Measurements from ENCODE around the gene MNT.

The MNT gene

GRCh38 chr17:2396568-2397246, 4.2 kb downstream of the MNT start:
- Histone ChIP-seq H4K91ac (ENCODE audit: low read depth, low read length, poor library complexity) (peak overlapping the region; percentile 38), H3K4me3 (ENCODE audit: low read length in 2 of 2) (peak overlapping the region; percentile 45 to 55), H3K23ac (ENCODE audit: low read depth, low read length, poor library complexity) (peak overlapping the region; percentile 76), H2BK5ac (ENCODE audit: low read length) (peak overlapping the region; percentile 91), H3K14ac (ENCODE audit: low read length) (peak overlapping the region; percentile 49), H2AK5ac (ENCODE audit: low read depth, low read length) (peak overlapping the region; percentile 82), H2BK120ac (ENCODE audit: low read depth, low read length) (peak overlapping the region; percentile 95), H3K79me1 (ENCODE audit: low read depth, low read length) (peaks cover 16% of the 10 kb centered on the region), H2BK15ac (ENCODE audit: low read length) (peak overlapping the region; percentile 89), H3K36me3 (replicated peaks in 1 of 2; ENCODE audit: control insufficient read depth in 2 of 2, insufficient read depth in 2 of 2, low read length in 2 of 2) (peaks cover 0 to 4% of the 10 kb centered on the region in 2 donors), H3K27ac (replicated peaks; ENCODE audit: low read length) (peak overlapping the region; percentile 85), H3K9me3 (replicated peaks in 1 of 2; ENCODE audit: control insufficient read depth in 2 of 2, insufficient read depth in 1 of 2, low read depth in 1 of 2, low read length in 2 of 2) (no peaks in the 10 kb centered on the region), H3K9ac (ENCODE audit: low read depth, low read length, poor library complexity) (peak overlapping the region; percentile 92), H3K27me3 (ENCODE audit: control insufficient read depth in 3 of 3, insufficient read depth in 3 of 3, low read depth in 1 of 3, low read length in 3 of 3) (no peaks in the 10 kb centered on the region), H3K4me1 (ENCODE audit: control insufficient read depth in 2 of 2, insufficient read depth in 1 of 2, low read depth in 1 of 2, low read length in 2 of 2) (peaks cover 39 to 68% of the 10 kb centered on the region in 2 donors), H3K4me2 (ENCODE audit: insufficient read depth, low read length, poor library complexity, severe bottlenecking) (peak overlapping the region; percentile 65), H3K18ac (ENCODE audit: low read length) (peak overlapping the region; percentile 96), H2AFZ (ENCODE audit: low read length) (peak overlapping the region; percentile 82), H2BK12ac (ENCODE audit: low read length) (peak overlapping the region; percentile 24), H4K8ac (ENCODE audit: low read depth, low read length) (no peak overlapping the region), H3K4ac (ENCODE audit: low read length) (peak overlapping the region; percentile 81)
- peak; percentile 90 for DNase-seq (ENCODE audit: low spot score)
- no CpG with 5 or more reads among the region's 34 CpGs for WGBS, 2 donors (ENCODE audit: extremely low coverage in 2 of 2, insufficient read length in 2 of 2, insufficient replicate concordance in 1 of 2)

- H3K4ac ChIP-seq (ENCODE audit: low read length) = peak overlapping the region; percentile 81
- WGBS, 2 donors (ENCODE audit: extremely low coverage in 2 of 2, insufficient read length in 2 of 2, insufficient replicate concordance in 1 of 2) = no CpG with 5 or more reads among the region's 7 CpGs
- no peak overlapping the region for H4K8ac ChIP-seq (ENCODE audit: low read depth, low read length)
- H2AFZ ChIP-seq (ENCODE audit: low read length) = peak overlapping the region; percentile 82
- H3K14ac ChIP-seq (ENCODE audit: low read length) = no peak overlapping the region
- H2BK5ac ChIP-seq (ENCODE audit: low read length) = peak overlapping the region; percentile 91
- peak overlapping the region; percentile 65 for H3K4me2 ChIP-seq (ENCODE audit: insufficient read depth, low read length, poor library complexity, severe bottlenecking)
- peak overlapping the region; percentile 89 for H2BK15ac ChIP-seq (ENCODE audit: low read length)
- H3K9me3 ChIP-seq (replicated peaks in 1 of 2; ENCODE audit: control insufficient read depth in 2 of 2, insufficient read depth in 1 of 2, low read depth in 1 of 2, low read length in 2 of 2) = no peaks in the 10 kb centered on the region
- H3K79me1 ChIP-seq (ENCODE audit: low read depth, low read length) = peaks cover 20% of the 10 kb centered on the region
- peak overlapping the region; percentile 36 to 45 for H3K4me3 ChIP-seq (ENCODE audit: low read length in 2 of 2)
- H3K36me3 ChIP-seq (replicated peaks in 1 of 2; ENCODE audit: control insufficient read depth in 2 of 2, insufficient read depth in 2 of 2, low read length in 2 of 2) = peaks cover 0 to 7% of the 10 kb centered on the region in 2 donors
- H3K4me1 ChIP-seq (ENCODE audit: control insufficient read depth in 2 of 2, insufficient read depth in 1 of 2, low read depth in 1 of 2, low read length in 2 of 2) = peaks cover 41 to 71% of the 10 kb centered on the region in 2 donors
- H3K9ac ChIP-seq (ENCODE audit: low read depth, low read length, poor library complexity) = peak overlapping the region; percentile 92
- peak overlapping the region; percentile 76 for H3K23ac ChIP-seq (ENCODE audit: low read depth, low read length, poor library complexity)
- no peaks in the 10 kb centered on the region for H3K27me3 ChIP-seq (ENCODE audit: control insufficient read depth in 3 of 3, insufficient read depth in 3 of 3, low read depth in 1 of 3, low read length in 3 of 3)
- H4K91ac ChIP-seq (ENCODE audit: low read depth, low read length, poor library complexity) = peak overlapping the region; percentile 38
- peak overlapping the region; percentile 82 for H2AK5ac ChIP-seq (ENCODE audit: low read depth, low read length)
- H2BK12ac ChIP-seq (ENCODE audit: low read length) = peak overlapping the region; percentile 24
- H2BK120ac ChIP-seq (ENCODE audit: low read depth, low read length) = peak overlapping the region; percentile 95
- DNase-seq (ENCODE audit: low spot score) = no peak
- peak overlapping the region; percentile 79 for H3K27ac ChIP-seq (replicated peaks; ENCODE audit: low read length)
- peak overlapping the region; percentile 96 for H3K18ac ChIP-seq (ENCODE audit: low read length)
Measured at GRCh38 chr17:2396192-2396567, 4.7 kb downstream of the MNT start.

- Histone ChIP-seq H2AFZ (ENCODE audit: low read length) (no peak overlapping the region), H2AK5ac (ENCODE audit: low read depth, low read length) (peak overlapping the region; percentile 82), H3K4me1 (ENCODE audit: control insufficient read depth in 2 of 2, insufficient read depth in 1 of 2, low read depth in 1 of 2, low read length in 2 of 2) (peaks cover 41 to 71% of the 10 kb centered on the region in 2 donors), H3K23ac (ENCODE audit: low read depth, low read length, poor library complexity) (peak overlapping the region; percentile 76), H3K4me2 (ENCODE audit: insufficient read depth, low read length, poor library complexity, severe bottlenecking) (no peak overlapping the region), H3K36me3 (replicated peaks in 1 of 2; ENCODE audit: control insufficient read depth in 2 of 2, insufficient read depth in 2 of 2, low read length in 2 of 2) (peaks cover 0 to 12% of the 10 kb centered on the region in 2 donors), H2BK5ac (ENCODE audit: low read length) (peak overlapping the region; percentile 91), H3K4ac (ENCODE audit: low read length) (no peak overlapping the region), H4K91ac (ENCODE audit: low read depth, low read length, poor library complexity) (no peak overlapping the region), H3K27me3 (ENCODE audit: control insufficient read depth in 3 of 3, insufficient read depth in 3 of 3, low read depth in 1 of 3, low read length in 3 of 3) (no peaks in the 10 kb centered on the region), H4K8ac (ENCODE audit: low read depth, low read length) (no peak overlapping the region), H3K9me3 (replicated peaks in 1 of 2; ENCODE audit: control insufficient read depth in 2 of 2, insufficient read depth in 1 of 2, low read depth in 1 of 2, low read length in 2 of 2) (no peaks in the 10 kb centered on the region), H3K79me1 (ENCODE audit: low read depth, low read length) (peaks cover 22% of the 10 kb centered on the region), H3K14ac (ENCODE audit: low read length) (no peak overlapping the region), H3K18ac (ENCODE audit: low read length) (peak overlapping the region; percentile 96), H3K4me3 (ENCODE audit: low read length in 2 of 2) (peak overlapping the region in 1 of 2 donors; percentile 45), H2BK12ac (ENCODE audit: low read length) (peak overlapping the region; percentile 80), H3K27ac (replicated peaks; ENCODE audit: low read length) (no peak overlapping the region), H2BK15ac (ENCODE audit: low read length) (peak overlapping the region; percentile 95), H3K9ac (ENCODE audit: low read depth, low read length, poor library complexity) (peak overlapping the region; percentile 86), H2BK120ac (ENCODE audit: low read depth, low read length) (peak overlapping the region; percentile 22)
- DNase-seq (ENCODE audit: low spot score) = no peak
- no CpG with 5 or more reads among the region's 28 CpGs for WGBS, 2 donors (ENCODE audit: extremely low coverage in 2 of 2, insufficient read length in 2 of 2, insufficient replicate concordance in 1 of 2)
Measured at GRCh38 chr17:2395258-2396181, 5.3 kb downstream of the MNT start.

Data from neuronal stem cell (in vitro differentiated cells).